Measurements from ENCODE around the gene CACNA2D1. TPM values are rescaled to one million over a fixed set of nuclear protein-coding genes. Genes with fewer than 3 reads are reported as not detected.

Gene CACNA2D1
- total RNA-seq, 2 donors from 2014 or later = 0.46 TPM; not detected in 1

GRCh38 chr7:82312646-82313045 lies 130.9 kb downstream of the CACNA2D1 start:
- no peaks in the 10 kb centered on the region for H3K27me3 Mint-ChIP-seq (ENCODE audit: low read depth)
- peaks cover 0 to 6% of the 10 kb centered on the region in 2 donors for H3K9me3 Mint-ChIP-seq
- ATAC-seq (replicated peaks in 1 of 2) (no peak), DNase-seq (no peak)
- no peak overlapping the region for H3K27ac Mint-ChIP-seq
- peaks cover 0 to 2% of the 10 kb centered on the region in 2 donors for H3K36me3 Mint-ChIP-seq (ENCODE audit: insufficient read depth in 2 of 2)
- no peaks in the 10 kb centered on the region for H3K4me1 Mint-ChIP-seq (ENCODE audit: low read depth)
- no peak overlapping the region for H3K4me3 Mint-ChIP-seq

DNA sequence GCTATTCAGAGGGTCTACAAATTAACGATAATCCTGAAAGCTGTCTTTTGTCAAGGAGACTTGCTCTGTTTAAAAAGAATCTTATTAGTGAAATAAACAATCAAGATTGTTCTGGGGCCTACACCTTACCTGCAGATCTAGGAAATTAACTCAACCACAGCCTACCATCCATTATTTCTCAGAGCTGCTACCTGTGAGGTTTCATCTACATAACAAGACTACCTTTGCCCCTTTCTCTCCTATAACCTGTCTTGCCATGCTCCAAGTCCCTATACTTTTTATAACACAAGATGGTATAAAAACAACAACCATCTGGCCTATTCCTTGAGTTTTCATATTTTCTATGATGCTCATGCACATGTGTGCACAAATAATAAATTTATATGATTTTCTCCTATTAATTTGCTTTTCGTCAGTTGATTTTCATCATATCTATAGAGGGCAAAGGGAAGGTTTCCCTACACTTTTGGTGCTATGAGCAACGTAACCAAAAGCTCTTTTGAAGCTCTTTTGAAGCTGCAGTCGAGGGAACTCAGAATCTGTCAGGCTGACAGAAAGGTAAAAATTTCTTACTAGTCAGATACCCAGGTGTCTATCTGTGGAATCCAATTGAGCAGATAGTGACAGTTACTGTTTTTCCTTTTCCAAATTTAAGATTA lies 138.1 kb downstream of the CACNA2D1 start:
- ATAC-seq (replicated peaks in 1 of 2) = no peak
- DNase-seq = no peak
- Mint-ChIP-seq H3K36me3 (ENCODE audit: insufficient read depth in 2 of 2) (no peaks in the 10 kb centered on the region), H3K4me3 (no peak overlapping the region), H3K27ac (no peak overlapping the region), H3K9me3 (peaks cover 0 to 4% of the 10 kb centered on the region in 2 donors), H3K27me3 (ENCODE audit: low read depth) (no peaks in the 10 kb centered on the region), H3K4me1 (ENCODE audit: low read depth) (no peaks in the 10 kb centered on the region)

GRCh38 chr7:82294865-82295264 lies 148.7 kb downstream of the CACNA2D1 start:
- H3K4me1 Mint-ChIP-seq (ENCODE audit: low read depth) = no peaks in the 10 kb centered on the region
- no peak overlapping the region for H3K27ac Mint-ChIP-seq

GRCh38 chr7:82294382-82294784 lies 149.2 kb downstream of the CACNA2D1 start:
- Mint-ChIP-seq H3K36me3 (ENCODE audit: insufficient read depth in 2 of 2) (no peaks in the 10 kb centered on the region), H3K4me1 (ENCODE audit: low read depth) (no peaks in the 10 kb centered on the region), H3K9me3 (peaks cover 0 to 2% of the 10 kb centered on the region in 2 donors), H3K27me3 (ENCODE audit: low read depth) (no peaks in the 10 kb centered on the region), H3K4me3 (no peak overlapping the region), H3K27ac (no peak overlapping the region)
- no peak for DNase-seq
- ATAC-seq (replicated peaks in 1 of 2) = no peak

More at GRCh38 chr7:82294865-82295264, 148.7 kb downstream of the CACNA2D1 start:
- no peaks in the 10 kb centered on the region for H3K36me3 Mint-ChIP-seq (ENCODE audit: insufficient read depth in 2 of 2)
- DNase-seq (no peak), ATAC-seq (replicated peaks in 1 of 2) (no peak)
- H3K4me3 Mint-ChIP-seq = no peak overlapping the region
- H3K27me3 Mint-ChIP-seq (ENCODE audit: low read depth) = no peaks in the 10 kb centered on the region
- peaks cover 0 to 2% of the 10 kb centered on the region in 2 donors for H3K9me3 Mint-ChIP-seq

- H3K4me3 Mint-ChIP-seq = no peak overlapping the region
- H3K27me3 Mint-ChIP-seq (ENCODE audit: low read depth) = no peaks in the 10 kb centered on the region
- no peak for DNase-seq
- H3K4me1 Mint-ChIP-seq (ENCODE audit: low read depth) = no peaks in the 10 kb centered on the region
- no peak overlapping the region for H3K27ac Mint-ChIP-seq
- H3K9me3 Mint-ChIP-seq = peaks cover 0 to 2% of the 10 kb centered on the region in 2 donors
- no peaks in the 10 kb centered on the region for H3K36me3 Mint-ChIP-seq (ENCODE audit: insufficient read depth in 2 of 2)
- ATAC-seq (replicated peaks in 1 of 2) = no peak
Measured at GRCh38 chr7:82293467-82293866, 150.1 kb downstream of the CACNA2D1 start.

DNA sequence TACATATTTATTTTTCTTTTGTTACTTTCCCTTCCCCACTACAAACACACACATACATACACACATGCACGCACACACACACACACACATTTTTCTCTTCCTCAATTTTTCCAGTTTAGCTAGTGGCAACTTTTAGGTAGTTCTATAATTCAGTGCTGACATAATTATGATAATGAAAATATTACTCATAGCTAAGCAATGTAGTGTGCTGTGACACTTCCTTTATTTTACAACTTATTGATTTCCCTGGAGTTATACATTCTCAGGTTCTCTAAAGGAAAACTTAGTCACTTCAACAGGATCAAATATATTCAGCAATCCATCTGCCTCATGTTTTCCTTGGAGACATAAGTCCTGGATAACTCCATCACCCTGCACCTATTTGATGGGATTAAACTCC lies 151.6 kb downstream of the CACNA2D1 start:
- no peaks in the 10 kb centered on the region for H3K27me3 Mint-ChIP-seq (ENCODE audit: low read depth)
- H3K4me3 Mint-ChIP-seq = no peak overlapping the region
- no peaks in the 10 kb centered on the region for H3K4me1 Mint-ChIP-seq (ENCODE audit: low read depth)
- H3K9me3 Mint-ChIP-seq = peaks cover 0 to 2% of the 10 kb centered on the region in 2 donors
- H3K27ac Mint-ChIP-seq = no peak overlapping the region
- DNase-seq (no peak), ATAC-seq (replicated peaks in 1 of 2) (no peak)
- no peaks in the 10 kb centered on the region for H3K36me3 Mint-ChIP-seq (ENCODE audit: insufficient read depth in 2 of 2)

GRCh38 chr7:82289889-82290288 lies 153.7 kb downstream of the CACNA2D1 start:
- Mint-ChIP-seq H3K9me3 (peaks cover 2% of the 10 kb centered on the region in 2 donors), H3K4me3 (no peak overlapping the region), H3K27me3 (ENCODE audit: low read depth) (no peaks in the 10 kb centered on the region), H3K27ac (no peak overlapping the region), H3K4me1 (ENCODE audit: low read depth) (no peaks in the 10 kb centered on the region), H3K36me3 (ENCODE audit: insufficient read depth in 2 of 2) (no peaks in the 10 kb centered on the region)
- no peak for ATAC-seq (replicated peaks in 1 of 2)
- no peak for DNase-seq

GRCh38 chr7:82289152-82289535 lies 154.4 kb downstream of the CACNA2D1 start:
- no peaks in the 10 kb centered on the region for H3K27me3 Mint-ChIP-seq (ENCODE audit: low read depth)
- H3K36me3 Mint-ChIP-seq (ENCODE audit: insufficient read depth in 2 of 2) = no peaks in the 10 kb centered on the region
- no peaks in the 10 kb centered on the region for H3K4me1 Mint-ChIP-seq (ENCODE audit: low read depth)
- ATAC-seq (replicated peaks in 1 of 2) (no peak), DNase-seq (no peak)
- H3K27ac Mint-ChIP-seq = no peak overlapping the region
- H3K9me3 Mint-ChIP-seq = peaks cover 2% of the 10 kb centered on the region in 2 donors
- no peak overlapping the region for H3K4me3 Mint-ChIP-seq

DNA sequence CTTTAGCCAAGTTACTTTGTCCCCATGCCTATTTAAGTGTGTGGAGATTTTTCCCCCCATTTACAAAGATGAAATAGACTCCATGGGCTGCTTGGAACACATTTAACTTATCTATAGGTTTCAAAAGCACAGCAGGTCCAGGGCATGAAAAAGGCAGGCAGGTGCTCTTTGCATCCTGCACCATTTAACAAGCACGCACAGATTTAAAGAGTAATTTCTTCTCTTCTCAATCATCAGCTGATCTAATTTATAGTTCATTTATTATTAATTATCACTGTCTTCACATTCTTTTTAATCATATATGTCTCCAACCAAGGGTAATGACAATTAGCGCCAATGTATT lies 156.8 kb downstream of the CACNA2D1 start:
- H3K4me3 Mint-ChIP-seq = no peak overlapping the region
- no peak for DNase-seq
- H3K27ac Mint-ChIP-seq = no peak overlapping the region
- H3K9me3 Mint-ChIP-seq = peaks cover 0 to 2% of the 10 kb centered on the region in 2 donors
- no peak for ATAC-seq (replicated peaks in 1 of 2)
- no peaks in the 10 kb centered on the region for H3K36me3 Mint-ChIP-seq (ENCODE audit: insufficient read depth in 2 of 2)
- H3K4me1 Mint-ChIP-seq (ENCODE audit: low read depth) = no peaks in the 10 kb centered on the region
- H3K27me3 Mint-ChIP-seq (ENCODE audit: low read depth) = no peaks in the 10 kb centered on the region

GRCh38 chr7:82286096-82286797 lies 157.3 kb downstream of the CACNA2D1 start:
- peaks cover 0 to 2% of the 10 kb centered on the region in 2 donors for H3K9me3 Mint-ChIP-seq
- H3K4me3 Mint-ChIP-seq = no peak overlapping the region
- H3K4me1 Mint-ChIP-seq (ENCODE audit: low read depth) = no peaks in the 10 kb centered on the region
- H3K27me3 Mint-ChIP-seq (ENCODE audit: low read depth) = no peaks in the 10 kb centered on the region
- no peak overlapping the region for H3K27ac Mint-ChIP-seq
- no peaks in the 10 kb centered on the region for H3K36me3 Mint-ChIP-seq (ENCODE audit: insufficient read depth in 2 of 2)
- DNase-seq = no peak
- ATAC-seq (replicated peaks in 1 of 2) = no peak

DNA sequence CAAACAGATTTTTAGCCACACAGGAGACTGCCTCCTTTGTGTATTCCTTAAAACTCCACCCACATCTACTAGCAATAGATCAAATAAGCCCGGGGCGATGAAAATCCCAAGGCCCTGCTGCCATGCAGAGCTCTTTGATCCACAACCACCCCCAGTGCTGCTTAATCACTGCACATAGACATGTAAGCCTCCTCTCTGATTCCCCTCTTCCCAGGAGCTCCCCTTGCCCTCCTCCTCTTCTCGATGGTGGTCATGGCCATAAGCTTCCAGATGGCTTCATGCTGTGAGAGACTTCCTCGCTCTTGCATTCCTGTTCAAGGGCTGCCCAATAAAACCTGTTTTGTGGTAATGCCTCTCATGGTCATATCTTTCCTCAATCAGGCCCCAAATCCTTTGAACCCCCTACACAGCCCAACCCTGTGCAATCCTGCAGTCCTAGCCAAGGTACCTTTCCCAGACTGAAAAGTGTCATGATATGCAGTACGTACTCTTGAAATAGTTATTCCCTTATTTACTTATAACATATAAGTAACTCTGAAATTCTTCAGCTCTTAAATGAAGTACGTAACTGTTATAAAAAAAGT lies 158.5 kb downstream of the CACNA2D1 start:
- no peaks in the 10 kb centered on the region for H3K4me1 Mint-ChIP-seq (ENCODE audit: low read depth)
- ATAC-seq (replicated peaks in 1 of 2) (no peak), DNase-seq (no peak)
- no peak overlapping the region for H3K4me3 Mint-ChIP-seq
- no peak overlapping the region for H3K27ac Mint-ChIP-seq
- peaks cover 0 to 2% of the 10 kb centered on the region in 2 donors for H3K9me3 Mint-ChIP-seq
- H3K27me3 Mint-ChIP-seq (ENCODE audit: low read depth) = no peaks in the 10 kb centered on the region
- no peaks in the 10 kb centered on the region for H3K36me3 Mint-ChIP-seq (ENCODE audit: insufficient read depth in 2 of 2)

DNA sequence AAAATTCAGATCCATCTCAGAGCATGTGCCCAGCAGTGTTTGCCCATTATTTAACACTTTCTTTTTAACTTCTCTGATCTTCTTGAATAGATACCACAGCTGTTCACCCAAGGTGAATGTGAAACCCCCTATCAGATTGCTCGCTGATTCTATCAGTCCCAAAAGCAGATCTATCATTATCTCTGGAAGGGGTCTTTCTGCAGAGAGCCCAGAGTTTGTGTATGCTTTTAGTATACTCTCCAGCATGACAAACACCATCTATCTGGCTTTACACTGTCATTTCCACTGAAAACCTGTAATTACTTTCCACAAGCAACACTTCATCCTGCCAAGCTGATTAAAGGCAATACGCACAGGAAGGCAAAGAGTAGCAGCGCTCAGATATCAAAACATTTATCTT lies 168.2 kb downstream of the CACNA2D1 start:
- H3K4me3 Mint-ChIP-seq = no peak overlapping the region
- ATAC-seq (replicated peaks in 1 of 2) = no peak
- H3K4me1 Mint-ChIP-seq (ENCODE audit: low read depth) = no peaks in the 10 kb centered on the region

GRCh38 chr7:82274681-82275080 lies 168.9 kb downstream of the CACNA2D1 start:
- no peak for DNase-seq
- Mint-ChIP-seq H3K9me3 (no peaks in the 10 kb centered on the region), H3K4me3 (no peak overlapping the region), H3K36me3 (ENCODE audit: insufficient read depth in 2 of 2) (no peaks in the 10 kb centered on the region), H3K27me3 (ENCODE audit: low read depth) (no peaks in the 10 kb centered on the region), H3K4me1 (ENCODE audit: low read depth) (no peaks in the 10 kb centered on the region), H3K27ac (no peak overlapping the region)
- ATAC-seq (replicated peaks in 1 of 2) = no peak

More for the DNA sequence above, 168.2 kb downstream of the CACNA2D1 start:
- DNase-seq = no peak
- Mint-ChIP-seq H3K27ac (no peak overlapping the region), H3K27me3 (ENCODE audit: low read depth) (no peaks in the 10 kb centered on the region), H3K9me3 (no peaks in the 10 kb centered on the region), H3K36me3 (ENCODE audit: insufficient read depth in 2 of 2) (no peaks in the 10 kb centered on the region)
